H1 (cell line): ENCODE results near the gene CSH1. TPM values are rescaled to one million over a fixed set of nuclear protein-coding genes. Genes with fewer than 3 reads are reported as not detected.

ENCODE experiments used
- CTCF ChIA-PET: fragments of 300-600 bp; sonication (Branson Sonifier 250); formaldehyde crosslinking; loops from one replicate; lab custom pipeline; 2021; ENCODE audit not compliant: partially characterized antibody; lab: Charles Lee
- POLR2A ChIA-PET: fragments of 300-600 bp; sonication (Branson Sonifier 250); formaldehyde crosslinking; loops from one replicate; lab custom pipeline; 2021; ENCODE audit warnings: inconsistent platforms; ENCODE audit not compliant: partially characterized antibody; lab: Charles Lee
- DNase-seq, 2 experiments: peaks; one replicate each; pipeline versions ENCODE4 v3.0.0 to v3.0.0-alpha.2; 2010 to 2022; ENCODE audit warnings: low spot score in 2 of 2, low read depth in 1 of 2, mixed read lengths in 1 of 2
- FAIRE-seq: peaks from 2 replicates; lab custom pipeline; 2011; peaks lifted over from hg19 to GRCh38; lab: Jason Lieb, UNC
- H2AFZ ChIP-seq: 2 replicates; pipeline ENCODE4 v1.8.1; 2012; ENCODE audit warnings: low read length, inconsistent platforms
- H2AK5ac ChIP-seq: 2 replicates; pipeline ENCODE4 v1.6.1; 2013; ENCODE audit warnings: low read depth, low read length
- H2BK120ac ChIP-seq: replicated peaks from 2 replicates; pipeline ENCODE3; 2013; ENCODE audit warnings: low read depth, low read length, inconsistent platforms
- H2BK12ac ChIP-seq: 2 replicates; pipeline ENCODE4 v1.6.1; 2013; ENCODE audit warnings: low read depth, low read length
- H2BK15ac ChIP-seq: 2 replicates; pipeline ENCODE4 v1.6.1; 2013; ENCODE audit warnings: low read length
- H2BK20ac ChIP-seq: 2 replicates; pipeline ENCODE4 v1.6.1; 2013; ENCODE audit warnings: low read length
- H2BK5ac ChIP-seq: 2 replicates; pipeline ENCODE4 v1.6.1; 2013; ENCODE audit warnings: low read depth, low read length
- H3K14ac ChIP-seq: 2 replicates; pipeline ENCODE4 v1.6.1; 2013; ENCODE audit warnings: inconsistent platforms; ENCODE audit not compliant: insufficient read length
- H3K18ac ChIP-seq: 2 replicates; pipeline ENCODE4 v1.6.1; 2013; ENCODE audit warnings: low read length; ENCODE audit errors: extremely low read depth
- H3K23ac ChIP-seq: 2 replicates; pipeline ENCODE4 v1.6.1; 2013; ENCODE audit warnings: inconsistent platforms; ENCODE audit not compliant: insufficient read length
- H3K23me2 ChIP-seq: 2 replicates; pipeline ENCODE4 v1.6.1; 2013; ENCODE audit warnings: low read depth, low read length
- H3K27ac ChIP-seq: 2 replicates; pipeline ENCODE4 v1.6.1; 2011; ENCODE audit warnings: low read depth, low read length, inconsistent platforms
- H3K27me3 ChIP-seq, 4 experiments: replicated peaks in 1 of 4; 1 replicate in 1 of 4; 2 replicates in 3 of 4; pipeline versions ENCODE4 v1.6.1 to v1.8.1; 2011 to 2013; ENCODE audit warnings: low read length in 3 of 4, mild to moderate bottlenecking in 3 of 4, inconsistent platforms in 2 of 4, mixed read lengths in 2 of 4, moderate library complexity in 1 of 4; ENCODE audit not compliant: control insufficient read depth in 3 of 4, insufficient read depth in 3 of 4; ENCODE audit errors: extremely low read depth in 1 of 4
- H3K36me3 ChIP-seq, 4 experiments: 2 replicates each; pipeline versions ENCODE4 v1.6.1 to v1.8.1; 2011 to 2013; ENCODE audit warnings: mild to moderate bottlenecking in 4 of 4, low read length in 3 of 4, moderate library complexity in 2 of 4, control low read depth in 1 of 4, inconsistent platforms in 1 of 4; ENCODE audit not compliant: insufficient read depth in 4 of 4, control insufficient read depth in 2 of 4
- H3K4ac ChIP-seq: replicated peaks from 2 replicates; pipeline ENCODE3; 2013; ENCODE audit warnings: low read length, low read depth, mixed read lengths, inconsistent platforms; ENCODE audit not compliant: insufficient read length
- H3K4me1 ChIP-seq, 4 experiments: replicated peaks in 1 of 4; 1 replicate in 1 of 4; 2 replicates in 3 of 4; pipeline versions ENCODE4 v1.6.1 to v1.8.1; 2011 to 2013; ENCODE audit warnings: low read length in 3 of 4, inconsistent platforms in 2 of 4, mixed read lengths in 1 of 4; ENCODE audit not compliant: insufficient read depth in 4 of 4, control insufficient read depth in 3 of 4
- H3K4me2 ChIP-seq, 2 experiments: 2 replicates each; pipeline versions ENCODE4 v1.6.1 to v1.8.1; 2011 to 2013; ENCODE audit warnings: low read depth in 2 of 2, low read length in 2 of 2, control low read depth in 1 of 2, inconsistent platforms in 1 of 2, mild to moderate bottlenecking in 1 of 2; ENCODE audit not compliant: insufficient read depth in 1 of 2
- H3K4me3 ChIP-seq, 4 experiments: fragments of 200-600, 300-600 bp in 1 of 4; sonication (generic), shearing (Covaris generic), sonication (Bioruptor Twin) in 1 of 4; 2 replicates each; pipeline versions ENCODE4 v1.5.1 to v1.8.1; 2011 to 2016; ENCODE audit warnings: low read length in 4 of 4, low read depth in 3 of 4, control low read depth in 2 of 4, inconsistent platforms in 2 of 4, mild to moderate bottlenecking in 2 of 4, mixed read lengths in 1 of 4, moderate library complexity in 1 of 4; ENCODE audit not compliant: insufficient read depth in 2 of 4; ENCODE audit errors: extremely low read depth in 1 of 4
- H3K56ac ChIP-seq: replicated peaks from 2 replicates; pipeline ENCODE3; 2013; ENCODE audit warnings: low read depth, mild to moderate bottlenecking, mixed read lengths, low read length, inconsistent platforms; ENCODE audit not compliant: insufficient read length
- H3K79me1 ChIP-seq: 2 replicates; pipeline ENCODE4 v1.6.1; 2013; ENCODE audit warnings: low read depth, low read length, control low read depth
- H3K79me2 ChIP-seq, 2 experiments: 2 replicates each; pipeline versions ENCODE4 v1.6.1 to v1.8.1; 2012 to 2013; ENCODE audit warnings: low read length in 2 of 2, mild to moderate bottlenecking in 2 of 2, inconsistent platforms in 1 of 2; ENCODE audit not compliant: insufficient read depth in 2 of 2, control insufficient read depth in 1 of 2
- H3K9ac ChIP-seq, 4 experiments: replicated peaks in 1 of 4; 1 replicate in 1 of 4; 2 replicates in 3 of 4; pipeline versions ENCODE4 v1.6.1 to v1.8.1; 2011 to 2013; ENCODE audit warnings: low read depth in 3 of 4, low read length in 3 of 4, control low read depth in 2 of 4, mild to moderate bottlenecking in 2 of 4, moderate library complexity in 2 of 4, inconsistent platforms in 1 of 4; ENCODE audit errors: extremely low read depth in 1 of 4
- H3K9me3 ChIP-seq, 2 experiments: 2 replicates each; pipeline versions ENCODE4 v1.6.1 to v1.8.1; 2012 to 2013; ENCODE audit warnings: mild to moderate bottlenecking in 2 of 2, moderate library complexity in 2 of 2, control low read depth in 1 of 2, inconsistent platforms in 1 of 2, low read depth in 1 of 2, low read length in 1 of 2, mixed read lengths in 1 of 2; ENCODE audit not compliant: insufficient read depth in 2 of 2
- H4K20me1 ChIP-seq, 2 experiments: replicated peaks in 1 of 2; 2 replicates each; pipeline versions ENCODE3 to v1.8.1; 2011 to 2013; ENCODE audit warnings: inconsistent platforms in 2 of 2, low read length in 2 of 2, mild to moderate bottlenecking in 1 of 2; ENCODE audit not compliant: insufficient read depth in 2 of 2, control insufficient read depth in 1 of 2
- H4K5ac ChIP-seq: 2 replicates; pipeline ENCODE4 v1.6.1; 2013; ENCODE audit warnings: low read length, low read depth, mixed read lengths, inconsistent platforms; ENCODE audit not compliant: insufficient read length
- H4K8ac ChIP-seq: 2 replicates; pipeline ENCODE4 v1.8.0; 2013; ENCODE audit warnings: mild to moderate bottlenecking, moderate library complexity, low read length, inconsistent platforms; ENCODE audit not compliant: insufficient read depth; ENCODE audit errors: extremely low read depth
- H4K91ac ChIP-seq: replicated peaks from 2 replicates; pipeline ENCODE3; 2013; ENCODE audit warnings: low read length, mixed read lengths, inconsistent platforms; ENCODE audit not compliant: insufficient read length
- BACH1 ChIP-seq: IDR thresholded peaks from 2 replicates; pipeline ENCODE4 v1.6.1; 2012; ENCODE audit warnings: low read length, improper control_type of control experiment
- E2F6 ChIP-seq: IDR thresholded peaks from 2 replicates; pipeline ENCODE4 v1.6.1; 2012; ENCODE audit warnings: inconsistent platforms
- FOSL1 ChIP-seq: IDR thresholded peaks from 2 replicates; pipeline ENCODE4 v1.6.1; 2011; ENCODE audit warnings: mild to moderate bottlenecking, low read depth, low read length, moderate library complexity; ENCODE audit not compliant: insufficient read depth
- GABPA ChIP-seq: IDR thresholded peaks from 2 replicates; pipeline ENCODE4 v1.6.1; 2011; ENCODE audit warnings: mild to moderate bottlenecking, low read length, moderate library complexity, borderline replicate concordance; ENCODE audit not compliant: insufficient read depth
- NRF1 ChIP-seq: IDR thresholded peaks from 2 replicates; pipeline ENCODE4 v1.6.1; 2011; ENCODE audit warnings: mild to moderate bottlenecking, low read depth, low read length, improper control_type of control experiment
- RAD21 ChIP-seq, 2 experiments: IDR thresholded peaks in 1 of 2; conservative IDR thresholded peaks in 1 of 2; 2 replicates each; pipeline ENCODE4 v1.6.1; 2011; ENCODE audit warnings: low read depth in 2 of 2, low read length in 2 of 2, improper control_type of control experiment in 1 of 2, inconsistent platforms in 1 of 2, mild to moderate bottlenecking in 1 of 2, moderate library complexity in 1 of 2
- RBBP5 ChIP-seq: IDR thresholded peaks from 2 replicates; pipeline ENCODE4 v1.7.1; 2012; ENCODE audit warnings: low read depth, mild to moderate bottlenecking, inconsistent platforms, low read length, moderate library complexity, borderline replicate concordance
- SAP30 ChIP-seq: fragments of 300-600 bp; sonication (generic); IDR thresholded peaks from 2 replicates; pipeline ENCODE4 v1.7.1; 2012; ENCODE audit warnings: low read length, moderate library complexity, mild to moderate bottlenecking, inconsistent platforms; ENCODE audit not compliant: insufficient read depth, insufficient replicate concordance
- SIX5 ChIP-seq: IDR thresholded peaks from 2 replicates; pipeline ENCODE4 v1.6.1; 2011; ENCODE audit warnings: mild to moderate bottlenecking, low read depth, low read length
- SRF ChIP-seq: IDR thresholded peaks from 2 replicates; pipeline ENCODE4 v1.6.1; 2011; ENCODE audit warnings: mild to moderate bottlenecking, low read depth, low read length, moderate library complexity
- SUZ12 ChIP-seq: fragments of 200-600 bp; sonication (generic); IDR thresholded peaks from 2 replicates; pipeline ENCODE4 v1.6.1; 2012; ENCODE audit warnings: mild to moderate bottlenecking, inconsistent platforms, low read length, moderate library complexity, mixed read lengths
- TAF1 ChIP-seq: IDR thresholded peaks from 2 replicates; pipeline ENCODE4 v1.6.1; 2011; ENCODE audit warnings: mild to moderate bottlenecking, low read depth, low read length
- TAF7 ChIP-seq: optimal IDR thresholded peaks from 2 replicates; pipeline ENCODE3; 2011; ENCODE audit warnings: low read depth, mild to moderate bottlenecking, inconsistent platforms, low read length, moderate library complexity, borderline replicate concordance
- WGBS, 2 experiments: shearing (Covaris generic) in 1 of 2; methylation state at CpG; one replicate each; pipeline versions ENCODE4 v1.1.6 to v1.1.7; 2013 to 2015; ENCODE audit warnings: low lambda C conversion rate in 2 of 2, mixed read lengths in 2 of 2, inconsistent platforms in 1 of 2, low coverage in 1 of 2, missing lambda C conversion rate in 1 of 2; ENCODE audit not compliant: insufficient replicate concordance in 2 of 2, insufficient coverage in 1 of 2, insufficient read length in 1 of 2; ENCODE audit errors: extremely low coverage in 1 of 2, missing lambda C conversion rate in 1 of 2; 5-methylcytosine and 5-hydroxymethylcytosine counted together
- polyA plus RNA-seq, 7 experiments: library from polyadenylated mRNA; depleted of rRNA in 3 of 7; stranded (reverse) in 5 of 7; unstranded in 2 of 7; fragments of >200 nt in 5 of 7; fragments of 200-250 nt in 2 of 7; gene quantifications; 1 replicate in 5 of 7; 2 replicates in 1 of 7; 4 replicates in 1 of 7; pipeline versions ENCODE4 v1.2.1 to v1.2.3, GENCODE V29; 2011 to 2013; ENCODE audit warnings: missing spikeins in 2 of 7, mixed read lengths in 2 of 7
- total RNA-seq: library from RNA; stranded (reverse); fragmentation: NEBNext Ultra II Directional; extraction: Animal tissue kit (Norgen Biotek cat#: 25700); gene quantifications from 2 replicates; pipeline ENCODE4 v1.2.1, GENCODE V29; 2021

Gene CSH1
- total and polyA plus RNA-seq, 2 of the 8 experiments (the other 6 are each of a cell fraction or from before 2014, with no cell fraction given): 0.12 TPM; not detected in 1

GRCh38 chr17:63845509-63845908 lies 50.9 kb downstream of the CSH1 start:
- Histone ChIP-seq H2BK15ac (no peak overlapping the region), H3K23me2 (peaks cover 10% of the 10 kb centered on the region), H3K36me3 (no peaks in the 10 kb centered on the region), H3K27ac (no peak overlapping the region), H3K4me1 (peaks cover 0 to 11% (median 8%) of the 10 kb centered on the region in 4 experiments; a peak in 6 of 7 replicates), H2BK5ac (no peak overlapping the region), H4K5ac (no peak overlapping the region), H3K23ac (no peak overlapping the region), H3K4me2 (no peak overlapping the region), H2BK12ac (no peak overlapping the region), H3K14ac (no peak overlapping the region), H2BK120ac (no peak overlapping the region), H3K4ac (no peak overlapping the region), H2BK20ac (no peak overlapping the region), H2AK5ac (no peak overlapping the region), H3K56ac (no peak overlapping the region), H3K18ac (no peak overlapping the region), H3K4me3 (no peak overlapping the region), H3K9ac (no peak overlapping the region), H3K79me2 (peaks cover 10 to 15% of the 10 kb centered on the region in 2 experiments), H2AFZ (no peak overlapping the region), H4K91ac (no peak overlapping the region), H3K79me1 (peaks cover 6% of the 10 kb centered on the region; the same call in 1 of the 2 replicates), H3K9me3 (peaks cover 4 to 9% of the 10 kb centered on the region in 2 experiments; a peak in 3 of 4 replicates), H4K20me1 (peaks cover 0 to 3% of the 10 kb centered on the region in 2 experiments), H3K27me3 (peaks cover 0 to 29% (median 25%) of the 10 kb centered on the region in 4 experiments; a peak in 6 of 7 replicates), H4K8ac (no peak overlapping the region)
- DNase-seq (no peak), FAIRE-seq (no peak)
- ChIA-PET POLR2A (interaction anchor here (1.0 to 27.8 kb wide), 2 partner anchors 20 to 25 kb away, joined by 3 to 593 read pairs; partner anchors contain the start of genes FTSJ3 and PSMC5), CTCF (interaction anchor here (6.9 kb wide), 1 partner anchor 13 kb away, joined by 77 read pairs; no protein-coding TSS in a partner anchor)
- 5% methylated on average over 1 of the region's 1 CpG; no CpG with 5 or more reads in 1 of the 2 experiments for WGBS, 2 experiments
- no peak for TF ChIP-seq GABPA
- TF ChIP-seq BACH1: no peak
- no peak for TF ChIP-seq TAF1
- TF ChIP-seq RAD21 (IDR thresholded peaks at IDR 0.05 in 1 of 2, conservative IDR thresholded peaks at IDR 0.05 in 1 of 2; ENCODE audit: low read depth in 2 of 2, low read length in 2 of 2): no peak
- TF ChIP-seq NRF1: no peak
- no peak for TF ChIP-seq TAF7
- TF ChIP-seq RBBP5: no peak
- no peak for TF ChIP-seq SIX5
- TF ChIP-seq E2F6: no peak
- TF ChIP-seq SAP30: no peak
- TF ChIP-seq FOSL1: no peak
- TF ChIP-seq SUZ12: no peak
- TF ChIP-seq SRF: no peak
